ENCODE measurements around the gene NDC1. TPM values are rescaled to one million over a fixed set of nuclear protein-coding genes. Genes with fewer than 3 reads are reported as not detected.

The NDC1 gene
- total RNA-seq, 1 experiment from 2014 or later, result 130 TPM

DNA sequence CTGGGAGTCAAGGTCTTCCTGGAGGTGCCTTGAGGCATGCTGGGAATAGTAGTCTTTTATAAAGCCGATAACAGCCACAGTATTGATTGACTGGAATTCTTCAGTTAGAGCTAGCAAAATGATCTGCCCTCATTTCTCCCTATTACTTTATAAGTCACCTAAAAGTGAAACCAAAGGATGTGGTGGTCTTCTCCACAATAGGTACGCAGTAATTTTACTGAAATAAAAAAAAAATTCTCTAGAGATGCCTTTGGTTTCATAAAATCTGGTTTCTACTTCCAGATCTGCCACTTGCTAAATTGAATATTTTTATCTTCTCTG is 518 bp upstream of the NDC1 start:
- Histone ChIP-seq H3K9me3 (ENCODE audit: low read length) (no peaks in the 10 kb centered on the region), H2AFZ (ENCODE audit: low read length) (peak overlapping the region; percentile 94), H3K36me3 (ENCODE audit: insufficient read depth, low read length) (peaks cover 14% of the 10 kb centered on the region; the same call in 1 of the 2 replicates), H3K4me1 (ENCODE audit: low read length) (peaks cover 45% of the 10 kb centered on the region), H3K9ac (ENCODE audit: low read length) (peak overlapping the region; percentile 84), H4K20me1 (ENCODE audit: insufficient read depth, low read depth, low read length) (no peaks in the 10 kb centered on the region), H3K9me2 (replicated peaks; ENCODE audit: insufficient read depth, low read length) (no peaks in the 10 kb centered on the region), H3K4me3 (ENCODE audit: low read length) (peak overlapping the region; percentile 84), H3K27ac (ENCODE audit: low read length) (peak overlapping the region; percentile 96; the same call in 1 of the 2 replicates), H3K4me2 (ENCODE audit: low read depth, low read length, poor library complexity, severe bottlenecking) (peak overlapping the region; percentile 61), H3K27me3 (ENCODE audit: low read length) (no peaks in the 10 kb centered on the region), H3K79me2 (ENCODE audit: low read length) (peaks cover 47% of the 10 kb centered on the region)
- DNase-seq, result no peak

DNA sequence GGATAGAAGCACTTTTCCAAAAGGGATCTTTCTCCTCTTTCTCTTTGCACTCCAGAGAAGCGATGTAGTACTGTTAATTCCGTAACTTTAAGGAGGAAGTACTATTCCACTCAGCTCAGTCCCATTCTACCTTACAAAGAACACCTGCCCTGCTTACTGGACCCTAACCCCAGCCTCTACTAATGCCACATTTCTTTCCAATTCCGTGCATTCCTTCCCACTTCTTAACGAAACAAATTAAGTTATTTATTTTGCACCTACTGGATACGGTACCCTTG is 511 bp downstream of the NDC1 start:
- H3K27me3 ChIP-seq (ENCODE audit: low read length), result no peaks in the 10 kb centered on the region
- peaks cover 57% of the 10 kb centered on the region for H3K79me2 ChIP-seq (ENCODE audit: low read length)
- no peaks in the 10 kb centered on the region for H4K20me1 ChIP-seq (ENCODE audit: insufficient read depth, low read depth, low read length)
- H3K9me3 ChIP-seq (ENCODE audit: low read length), result no peaks in the 10 kb centered on the region
- peak overlapping the region; percentile 84 for H3K4me3 ChIP-seq (ENCODE audit: low read length)
- peaks cover 23% of the 10 kb centered on the region; the same call in 1 of the 2 replicates for H3K36me3 ChIP-seq (ENCODE audit: insufficient read depth, low read length)
- peak overlapping the region; percentile 84 for H3K9ac ChIP-seq (ENCODE audit: low read length)
- no peak for DNase-seq
- H3K4me1 ChIP-seq (ENCODE audit: low read length), result peaks cover 51% of the 10 kb centered on the region
- H3K4me2 ChIP-seq (ENCODE audit: low read depth, low read length, poor library complexity, severe bottlenecking), result peak overlapping the region; percentile 61
- H3K9me2 ChIP-seq (replicated peaks; ENCODE audit: insufficient read depth, low read length), result no peaks in the 10 kb centered on the region
- no peak overlapping the region for H2AFZ ChIP-seq (ENCODE audit: low read length)
- peak overlapping the region; percentile 96 for H3K27ac ChIP-seq (ENCODE audit: low read length)

DNA sequence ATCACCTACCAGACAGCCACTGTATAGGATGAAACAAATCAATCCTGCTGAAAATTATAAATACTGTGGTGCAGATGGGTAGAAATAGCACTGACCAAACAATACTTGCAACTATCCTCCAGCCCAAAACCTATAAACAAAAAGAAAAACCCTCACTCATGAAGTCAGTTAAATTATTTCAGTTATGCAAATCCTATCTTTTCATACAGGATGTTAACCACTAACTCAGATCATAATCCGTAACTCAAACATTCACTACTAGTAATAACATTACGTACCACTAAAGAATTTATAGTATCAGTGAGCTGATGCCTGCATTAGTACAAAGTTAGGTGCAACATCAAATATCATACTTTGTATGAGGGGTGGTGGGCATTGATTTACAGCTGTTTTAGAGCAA is 2.6 kb downstream of the NDC1 start:
- Histone ChIP-seq H3K27ac (ENCODE audit: low read length) (peak overlapping the region; percentile 96), H4K20me1 (ENCODE audit: insufficient read depth, low read depth, low read length) (no peaks in the 10 kb centered on the region), H3K4me1 (ENCODE audit: low read length) (peaks cover 47% of the 10 kb centered on the region), H3K9ac (ENCODE audit: low read length) (peak overlapping the region; percentile 84), H3K4me3 (ENCODE audit: low read length) (peak overlapping the region; percentile 84), H3K27me3 (ENCODE audit: low read length) (no peaks in the 10 kb centered on the region), H3K9me3 (ENCODE audit: low read length) (no peaks in the 10 kb centered on the region), H3K9me2 (replicated peaks; ENCODE audit: insufficient read depth, low read length) (no peaks in the 10 kb centered on the region), H3K36me3 (ENCODE audit: insufficient read depth, low read length) (peaks cover 33% of the 10 kb centered on the region; the same call in 1 of the 2 replicates), H2AFZ (ENCODE audit: low read length) (no peak overlapping the region), H3K4me2 (ENCODE audit: low read depth, low read length, poor library complexity, severe bottlenecking) (peak overlapping the region; percentile 61), H3K79me2 (ENCODE audit: low read length) (peaks cover 71% of the 10 kb centered on the region)
- DNase-seq, result peak; percentile 69

GRCh38 chr1:53834776-53835175 is 3.3 kb downstream of the NDC1 start:
- H3K36me3 ChIP-seq (ENCODE audit: insufficient read depth, low read length), result peaks cover 33% of the 10 kb centered on the region; the same call in 1 of the 2 replicates
- no peaks in the 10 kb centered on the region for H3K27me3 ChIP-seq (ENCODE audit: low read length)
- no peak overlapping the region for H2AFZ ChIP-seq (ENCODE audit: low read length)
- peak; percentile 87 for DNase-seq
- H4K20me1 ChIP-seq (ENCODE audit: insufficient read depth, low read depth, low read length), result no peaks in the 10 kb centered on the region
- peak overlapping the region; percentile 61 for H3K4me2 ChIP-seq (ENCODE audit: low read depth, low read length, poor library complexity, severe bottlenecking)
- peak overlapping the region; percentile 96 for H3K27ac ChIP-seq (ENCODE audit: low read length)
- no peaks in the 10 kb centered on the region for H3K9me2 ChIP-seq (replicated peaks; ENCODE audit: insufficient read depth, low read length)
- peaks cover 47% of the 10 kb centered on the region for H3K4me1 ChIP-seq (ENCODE audit: low read length)
- H3K79me2 ChIP-seq (ENCODE audit: low read length), result peaks cover 71% of the 10 kb centered on the region
- peak overlapping the region; percentile 84 for H3K9ac ChIP-seq (ENCODE audit: low read length)
- peak overlapping the region; percentile 84 for H3K4me3 ChIP-seq (ENCODE audit: low read length)
- no peaks in the 10 kb centered on the region for H3K9me3 ChIP-seq (ENCODE audit: low read length)

GRCh38 chr1:53833393-53833792 is 4.7 kb downstream of the NDC1 start:
- no peaks in the 10 kb centered on the region for H3K9me3 ChIP-seq (ENCODE audit: low read length)
- no peak overlapping the region for H3K9ac ChIP-seq (ENCODE audit: low read length)
- peaks cover 50% of the 10 kb centered on the region for H3K4me1 ChIP-seq (ENCODE audit: low read length)
- no peaks in the 10 kb centered on the region for H3K9me2 ChIP-seq (replicated peaks; ENCODE audit: insufficient read depth, low read length)
- DNase-seq, result no peak
- H4K20me1 ChIP-seq (ENCODE audit: insufficient read depth, low read depth, low read length), result no peaks in the 10 kb centered on the region
- H3K4me3 ChIP-seq (ENCODE audit: low read length), result no peak overlapping the region
- H3K79me2 ChIP-seq (ENCODE audit: low read length), result peaks cover 81% of the 10 kb centered on the region
- H3K4me2 ChIP-seq (ENCODE audit: low read depth, low read length, poor library complexity, severe bottlenecking), result no peak overlapping the region
- H3K27me3 ChIP-seq (ENCODE audit: low read length), result no peaks in the 10 kb centered on the region
- peak overlapping the region; percentile 6; the same call in 1 of the 2 replicates for H3K27ac ChIP-seq (ENCODE audit: low read length)
- H3K36me3 ChIP-seq (ENCODE audit: insufficient read depth, low read length), result peaks cover 38% of the 10 kb centered on the region; the same call in 1 of the 2 replicates
- H2AFZ ChIP-seq (ENCODE audit: low read length), result no peak overlapping the region

- Histone ChIP-seq H3K27ac (ENCODE audit: low read length) (peak overlapping the region; percentile 57), H3K9me2 (replicated peaks; ENCODE audit: insufficient read depth, low read length) (no peaks in the 10 kb centered on the region), H3K9me3 (ENCODE audit: low read length) (no peaks in the 10 kb centered on the region), H3K9ac (ENCODE audit: low read length) (no peak overlapping the region), H3K27me3 (ENCODE audit: low read length) (no peaks in the 10 kb centered on the region), H3K4me2 (ENCODE audit: low read depth, low read length, poor library complexity, severe bottlenecking) (peak overlapping the region; percentile 38), H3K4me3 (ENCODE audit: low read length) (no peak overlapping the region), H3K79me2 (ENCODE audit: low read length) (peaks cover 79% of the 10 kb centered on the region), H4K20me1 (ENCODE audit: insufficient read depth, low read depth, low read length) (no peaks in the 10 kb centered on the region), H2AFZ (ENCODE audit: low read length) (no peak overlapping the region), H3K36me3 (ENCODE audit: insufficient read depth, low read length) (peaks cover 59% of the 10 kb centered on the region), H3K4me1 (ENCODE audit: low read length) (peaks cover 48% of the 10 kb centered on the region)
- no peak for DNase-seq
Measured at GRCh38 chr1:53826367-53826766, 11.7 kb downstream of the NDC1 start.

GRCh38 chr1:53825306-53825705 is 12.8 kb downstream of the NDC1 start:
- peak; percentile 76 for DNase-seq

GRCh38 chr1:53822931-53823330 is 15.2 kb downstream of the NDC1 start:
- no peaks in the 10 kb centered on the region for H3K9me2 ChIP-seq (replicated peaks; ENCODE audit: insufficient read depth, low read length)
- H3K9ac ChIP-seq (ENCODE audit: low read length), result no peak overlapping the region
- DNase-seq, result no peak
- no peaks in the 10 kb centered on the region for H3K27me3 ChIP-seq (ENCODE audit: low read length)
- H3K9me3 ChIP-seq (ENCODE audit: low read length), result no peaks in the 10 kb centered on the region
- H2AFZ ChIP-seq (ENCODE audit: low read length), result no peak overlapping the region
- H3K4me1 ChIP-seq (ENCODE audit: low read length), result peaks cover 35% of the 10 kb centered on the region
- H3K4me3 ChIP-seq (ENCODE audit: low read length), result no peak overlapping the region
- peaks cover 71% of the 10 kb centered on the region for H3K36me3 ChIP-seq (ENCODE audit: insufficient read depth, low read length)
- H3K27ac ChIP-seq (ENCODE audit: low read length), result no peak overlapping the region
- peaks cover 96% of the 10 kb centered on the region for H3K79me2 ChIP-seq (ENCODE audit: low read length)
- H4K20me1 ChIP-seq (ENCODE audit: insufficient read depth, low read depth, low read length), result no peaks in the 10 kb centered on the region
- no peak overlapping the region for H3K4me2 ChIP-seq (ENCODE audit: low read depth, low read length, poor library complexity, severe bottlenecking)

More at GRCh38 chr1:53825306-53825705, 12.8 kb downstream of the NDC1 start:
- Histone ChIP-seq H3K4me3 (ENCODE audit: low read length) (no peak overlapping the region), H3K9ac (ENCODE audit: low read length) (peak overlapping the region; percentile 6; the same call in 1 of the 2 replicates), H3K9me2 (replicated peaks; ENCODE audit: insufficient read depth, low read length) (no peaks in the 10 kb centered on the region), H4K20me1 (ENCODE audit: insufficient read depth, low read depth, low read length) (no peaks in the 10 kb centered on the region), H3K4me1 (ENCODE audit: low read length) (peaks cover 48% of the 10 kb centered on the region), H3K36me3 (ENCODE audit: insufficient read depth, low read length) (peaks cover 62% of the 10 kb centered on the region), H3K27me3 (ENCODE audit: low read length) (no peaks in the 10 kb centered on the region), H2AFZ (ENCODE audit: low read length) (no peak overlapping the region), H3K9me3 (ENCODE audit: low read length) (no peaks in the 10 kb centered on the region), H3K4me2 (ENCODE audit: low read depth, low read length, poor library complexity, severe bottlenecking) (peak overlapping the region; percentile 38), H3K27ac (ENCODE audit: low read length) (peak overlapping the region; percentile 57), H3K79me2 (ENCODE audit: low read length) (peaks cover 87% of the 10 kb centered on the region)

- Histone ChIP-seq H3K36me3 (ENCODE audit: insufficient read depth, low read length) (peaks cover 70% of the 10 kb centered on the region), H3K4me2 (ENCODE audit: low read depth, low read length, poor library complexity, severe bottlenecking) (no peak overlapping the region), H4K20me1 (ENCODE audit: insufficient read depth, low read depth, low read length) (no peaks in the 10 kb centered on the region), H3K27ac (ENCODE audit: low read length) (no peak overlapping the region), H3K9me2 (replicated peaks; ENCODE audit: insufficient read depth, low read length) (no peaks in the 10 kb centered on the region), H3K27me3 (ENCODE audit: low read length) (no peaks in the 10 kb centered on the region), H3K4me3 (ENCODE audit: low read length) (no peak overlapping the region), H3K9me3 (ENCODE audit: low read length) (no peaks in the 10 kb centered on the region), H3K79me2 (ENCODE audit: low read length) (peaks cover 96% of the 10 kb centered on the region), H3K4me1 (ENCODE audit: low read length) (peaks cover 19% of the 10 kb centered on the region), H3K9ac (ENCODE audit: low read length) (no peak overlapping the region), H2AFZ (ENCODE audit: low read length) (no peak overlapping the region)
- DNase-seq, result no peak
Measured at GRCh38 chr1:53821380-53821779, 16.7 kb downstream of the NDC1 start.

Data from Karpas-422 (cell line).